Superior temporal gyrus (tissue), 1 donor: ENCODE measurements around the gene ZIC1.

Source experiments
- DNase-seq: peaks from one replicate; pipeline ENCODE4 v3.0.0-alpha.2; 2016; ENCODE audit errors: extremely low spot score

The ZIC1 gene

DNA sequence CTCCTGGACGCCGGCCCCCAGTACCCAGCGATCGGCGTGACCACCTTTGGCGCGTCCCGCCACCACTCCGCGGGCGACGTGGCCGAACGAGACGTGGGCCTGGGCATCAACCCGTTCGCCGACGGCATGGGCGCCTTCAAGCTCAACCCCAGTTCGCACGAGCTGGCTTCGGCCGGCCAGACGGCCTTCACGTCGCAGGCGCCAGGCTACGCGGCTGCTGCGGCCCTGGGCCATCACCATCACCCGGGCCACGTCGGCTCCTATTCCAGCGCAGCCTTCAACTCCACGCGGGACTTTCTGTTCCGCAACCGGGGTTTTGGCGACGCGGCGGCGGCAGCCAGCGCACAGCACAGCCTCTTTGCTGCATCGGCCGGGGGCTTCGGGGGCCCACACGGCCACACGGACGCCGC is 956 bp downstream of the ZIC1 start:
- no peak for DNase-seq

DNA sequence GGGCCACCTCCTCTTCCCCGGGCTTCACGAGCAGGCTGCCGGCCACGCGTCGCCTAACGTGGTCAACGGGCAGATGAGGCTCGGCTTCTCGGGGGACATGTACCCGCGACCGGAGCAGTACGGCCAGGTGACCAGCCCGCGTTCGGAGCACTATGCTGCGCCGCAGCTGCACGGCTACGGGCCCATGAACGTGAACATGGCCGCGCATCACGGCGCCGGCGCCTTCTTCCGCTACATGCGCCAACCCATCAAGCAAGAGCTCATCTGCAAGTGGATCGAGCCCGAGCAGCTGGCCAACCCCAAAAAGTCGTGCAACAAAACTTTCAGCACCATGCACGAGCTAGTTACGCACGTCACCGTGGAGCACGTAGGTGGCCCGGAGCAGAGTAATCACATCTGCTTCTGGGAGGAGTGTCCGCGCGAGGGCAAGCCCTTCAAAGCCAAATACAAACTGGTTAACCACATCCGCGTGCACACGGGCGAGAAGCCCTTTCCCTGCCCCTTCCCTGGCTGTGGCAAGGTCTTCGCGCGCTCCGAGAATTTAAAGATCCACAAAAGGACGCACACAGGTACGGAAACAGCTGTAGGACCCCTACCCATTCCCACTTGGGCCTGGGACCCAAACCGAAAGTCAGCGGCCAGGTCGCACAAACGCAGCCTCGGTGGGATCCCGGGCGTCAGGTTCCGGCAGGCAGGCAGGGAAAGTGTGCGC is 1.5 kb downstream of the ZIC1 start:
- DNase-seq = no peak

DNA sequence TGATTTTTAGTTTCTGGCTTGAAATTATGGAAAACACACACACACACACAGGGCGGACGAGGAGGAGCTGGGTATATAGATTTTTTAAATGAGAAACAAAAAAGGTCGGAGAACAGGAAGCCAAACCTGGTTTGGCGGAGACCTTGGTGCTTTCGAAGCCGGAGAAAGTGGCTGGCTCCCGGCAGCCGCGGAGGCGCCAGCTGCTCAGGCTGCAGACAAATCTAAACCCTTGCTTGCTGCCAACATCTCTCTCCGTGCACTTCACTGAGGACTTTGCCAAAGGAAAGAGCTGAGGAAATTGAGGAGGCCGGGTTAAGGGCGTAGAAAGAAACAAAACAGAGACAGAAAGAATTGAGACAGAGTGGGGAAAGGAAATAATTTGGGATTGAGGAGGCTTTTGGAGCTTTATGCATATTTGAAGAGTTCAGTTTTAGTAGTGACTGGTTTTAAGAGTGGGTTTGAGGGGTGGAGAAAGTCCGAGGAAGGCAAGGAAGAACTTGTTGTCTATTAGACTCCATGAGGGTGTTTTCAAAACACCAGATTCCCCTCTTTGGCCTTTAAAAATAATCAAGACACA is 2.2 kb downstream of the ZIC1 start:
- no peak for DNase-seq

DNA sequence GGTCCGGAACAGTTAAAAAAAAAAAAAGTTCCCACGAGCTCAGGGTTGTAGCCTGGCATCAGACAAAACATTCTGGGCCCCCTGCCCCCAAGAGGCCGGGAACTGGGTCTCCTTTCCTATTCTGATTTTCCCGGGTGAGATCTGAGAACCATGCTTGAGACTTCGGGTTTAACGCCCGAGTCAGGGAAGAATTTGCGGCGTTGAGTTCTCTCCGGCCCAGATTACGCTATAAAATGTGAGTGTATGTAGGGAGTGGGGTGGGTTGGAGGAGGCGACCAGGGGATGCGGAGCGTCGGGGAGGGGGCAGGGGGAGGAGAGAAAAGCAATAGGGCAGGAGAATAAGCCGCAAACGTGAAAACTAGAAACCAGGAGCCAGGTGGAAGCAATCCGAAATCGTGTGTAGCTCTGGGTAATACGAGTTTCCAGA is 2.7 kb downstream of the ZIC1 start:
- no peak for DNase-seq

DNA sequence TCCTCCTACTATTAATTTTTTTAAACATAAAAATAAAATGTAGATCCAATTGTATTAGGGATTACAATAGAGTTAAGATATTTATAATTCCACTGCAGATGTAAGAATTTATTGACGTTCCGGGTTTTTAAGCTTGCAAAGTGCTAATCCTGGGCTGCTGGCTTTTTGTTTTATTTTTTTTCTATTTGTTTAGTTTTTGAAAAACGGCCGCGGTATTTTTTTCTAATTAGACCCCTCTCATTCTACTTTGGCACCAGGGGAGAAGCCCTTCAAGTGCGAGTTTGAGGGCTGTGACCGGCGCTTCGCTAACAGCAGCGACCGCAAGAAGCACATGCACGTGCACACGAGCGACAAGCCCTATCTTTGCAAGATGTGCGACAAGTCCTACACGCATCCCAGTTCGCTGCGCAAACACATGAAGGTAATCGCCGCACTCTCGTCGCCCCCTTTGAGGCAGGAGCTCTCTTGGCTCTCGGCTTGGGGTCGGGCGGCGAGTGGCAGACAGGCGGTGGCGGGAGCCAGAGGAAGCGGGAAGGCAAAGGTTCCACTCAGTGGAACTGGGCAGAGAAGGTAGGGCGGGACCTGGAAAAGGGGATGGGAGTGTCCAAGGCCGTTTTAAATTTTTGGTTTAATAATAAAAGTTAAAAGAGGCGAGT is 3.2 kb downstream of the ZIC1 start:
- DNase-seq = no peak

DNA sequence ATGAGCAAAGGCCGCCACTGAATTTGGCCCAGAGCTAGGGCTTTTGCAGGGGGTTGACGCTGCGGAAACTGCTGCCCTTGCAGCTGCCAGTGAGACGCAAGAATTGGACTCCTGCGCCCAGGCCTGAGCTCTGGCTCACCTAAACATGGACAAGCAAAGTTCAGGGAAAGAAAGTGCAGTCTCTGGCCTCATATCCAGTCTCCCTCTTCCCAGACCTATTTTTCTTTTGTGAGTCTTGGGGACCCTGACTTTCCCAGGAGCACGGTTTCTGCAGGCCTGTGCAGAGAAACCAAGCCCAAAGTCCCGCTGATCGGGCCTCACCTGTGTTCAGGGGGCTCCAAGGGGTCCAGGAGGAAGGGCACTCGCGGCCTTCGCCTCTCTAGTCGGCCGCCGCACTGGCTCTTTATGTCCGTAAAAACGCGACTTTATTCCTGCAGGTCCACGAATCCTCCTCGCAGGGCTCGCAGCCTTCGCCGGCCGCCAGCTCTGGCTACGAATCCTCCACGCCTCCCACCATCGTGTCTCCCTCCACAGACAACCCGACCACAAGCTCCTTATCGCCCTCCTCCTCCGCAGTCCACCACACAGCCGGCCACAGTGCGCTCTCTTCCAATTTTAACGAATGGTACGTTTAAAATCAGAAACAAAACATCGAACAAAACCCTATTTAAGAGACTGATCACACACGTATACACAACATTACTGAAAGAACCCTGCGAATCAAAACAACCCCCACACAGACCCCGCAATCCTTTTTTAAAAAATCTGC is 3.9 kb downstream of the ZIC1 start:
- DNase-seq = no peak

DNA sequence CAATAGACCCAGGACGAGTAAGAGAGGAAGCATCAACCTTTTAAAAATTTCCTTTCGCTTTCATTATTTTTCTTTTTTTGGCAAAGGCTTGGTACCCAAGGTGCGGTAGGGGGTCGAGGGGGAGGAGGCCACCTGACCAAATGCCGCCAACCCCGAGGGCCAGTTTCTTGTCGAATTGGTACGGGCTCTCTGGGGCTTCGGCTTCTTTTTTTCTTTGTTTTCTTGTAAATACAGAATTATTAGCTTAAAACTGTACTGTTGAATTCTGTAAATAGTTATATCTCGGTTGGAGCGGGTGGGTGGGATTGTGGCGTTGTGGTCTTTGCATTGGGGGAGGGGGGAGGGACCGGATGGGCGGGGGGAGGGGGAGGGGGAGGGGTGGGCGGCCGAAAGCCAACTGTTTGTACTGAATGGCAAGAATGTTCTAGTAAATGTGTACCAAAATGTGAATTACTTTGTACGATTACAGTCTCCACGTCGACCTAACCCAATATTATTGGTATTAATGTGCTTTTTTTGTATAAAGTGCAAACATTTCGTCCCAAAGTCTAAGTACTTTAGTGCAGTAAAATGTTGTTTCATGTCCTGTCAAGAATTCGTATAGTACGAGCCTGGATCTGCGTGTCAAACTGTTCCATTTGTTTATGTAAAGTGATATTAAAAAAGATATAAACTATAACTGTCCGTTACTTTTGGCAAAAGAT is 4.7 kb downstream of the ZIC1 start:
- no peak for DNase-seq

DNA sequence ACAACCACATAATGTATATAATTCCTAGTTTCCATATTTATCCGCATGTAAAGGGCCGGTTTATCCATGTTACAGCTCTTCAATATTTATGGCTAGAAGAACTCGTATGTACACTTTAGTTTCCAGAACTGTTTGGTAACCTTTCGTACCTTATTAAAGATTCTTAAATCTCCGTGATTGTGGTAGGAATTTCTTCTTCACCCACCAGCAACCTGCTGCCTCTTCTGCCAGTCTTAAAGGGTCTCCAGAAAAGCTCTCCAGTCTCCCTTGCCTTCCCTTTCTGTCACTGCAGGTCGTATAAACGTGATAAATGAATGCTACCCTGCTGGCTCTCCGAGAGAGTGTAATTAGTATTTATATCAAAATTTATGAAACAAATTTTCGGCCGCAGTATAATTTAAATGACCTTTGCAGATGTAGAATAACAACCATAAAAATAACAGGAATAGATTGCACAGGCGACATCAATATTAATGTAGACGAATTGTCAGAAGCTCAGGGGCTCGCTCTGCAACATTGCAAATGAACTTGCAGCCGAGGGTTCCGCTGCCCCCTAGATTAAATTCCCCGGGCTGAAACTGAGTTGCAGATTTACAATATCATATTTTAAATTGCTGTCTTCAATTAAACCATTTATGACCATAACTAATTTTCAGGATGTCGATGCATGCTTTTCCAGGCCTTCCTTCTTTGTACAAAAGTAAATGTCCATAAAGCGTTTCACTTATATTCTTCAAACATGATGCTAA is 5.4 kb downstream of the ZIC1 start:
- DNase-seq = no peak

DNA sequence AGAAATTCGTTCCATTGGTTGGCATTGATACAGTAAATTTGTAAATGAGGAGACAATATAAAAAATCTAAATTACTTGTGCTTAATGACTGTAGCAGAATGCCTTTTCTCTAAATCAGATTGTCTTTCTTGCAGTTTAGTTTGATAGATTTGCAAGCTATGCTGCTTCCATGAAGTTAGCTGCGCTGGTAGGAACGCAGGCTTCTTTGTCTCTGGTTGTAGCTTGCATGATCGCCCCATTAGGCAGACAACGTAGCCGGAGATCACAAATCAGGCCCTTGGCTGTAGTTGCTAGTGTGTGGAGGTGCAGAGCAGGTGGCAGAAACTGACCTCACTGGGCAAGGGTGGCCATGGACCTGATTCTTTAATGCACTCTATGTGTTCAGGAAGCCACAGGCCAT is 6.1 kb downstream of the ZIC1 start:
- no peak for DNase-seq

DNA sequence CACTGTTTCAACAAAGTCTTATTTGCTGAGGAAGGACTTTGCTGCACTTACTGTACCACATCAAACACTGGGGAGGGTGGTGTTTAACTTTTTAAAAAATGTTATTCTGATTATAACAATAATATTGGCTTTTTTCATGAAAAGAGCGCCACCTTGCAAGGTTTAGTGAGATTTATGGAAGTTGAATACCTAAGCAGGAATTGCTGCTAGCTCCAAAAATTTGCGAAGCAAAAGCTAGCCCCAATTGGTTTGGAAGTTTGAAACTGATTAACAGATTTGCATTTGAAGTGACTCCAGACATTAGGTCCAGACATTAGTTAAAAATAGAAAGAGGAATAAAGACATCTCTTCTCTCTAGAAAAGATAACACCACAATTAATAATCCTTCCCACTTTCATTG is 6.7 kb downstream of the ZIC1 start:
- no peak for DNase-seq

DNA sequence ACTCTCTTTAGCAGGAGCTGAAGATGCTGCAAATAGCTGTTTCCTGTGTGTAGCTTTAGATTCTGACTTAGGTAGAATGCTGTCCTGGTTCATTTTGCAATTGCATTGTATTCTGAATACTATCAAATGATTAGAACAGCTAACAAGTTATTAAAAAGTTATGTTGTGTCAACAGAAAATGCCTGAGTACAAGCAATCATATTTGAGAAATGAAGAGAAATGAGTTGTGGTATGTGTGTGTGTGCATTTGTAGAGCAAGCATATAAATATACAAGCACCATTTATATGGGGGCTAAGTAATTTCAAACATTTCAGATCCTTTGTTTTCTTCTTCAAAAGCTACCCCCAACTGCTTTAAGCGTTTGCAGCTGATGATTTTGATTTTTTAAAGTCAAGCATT is 7.8 kb downstream of the ZIC1 start:
- no peak for DNase-seq

DNA sequence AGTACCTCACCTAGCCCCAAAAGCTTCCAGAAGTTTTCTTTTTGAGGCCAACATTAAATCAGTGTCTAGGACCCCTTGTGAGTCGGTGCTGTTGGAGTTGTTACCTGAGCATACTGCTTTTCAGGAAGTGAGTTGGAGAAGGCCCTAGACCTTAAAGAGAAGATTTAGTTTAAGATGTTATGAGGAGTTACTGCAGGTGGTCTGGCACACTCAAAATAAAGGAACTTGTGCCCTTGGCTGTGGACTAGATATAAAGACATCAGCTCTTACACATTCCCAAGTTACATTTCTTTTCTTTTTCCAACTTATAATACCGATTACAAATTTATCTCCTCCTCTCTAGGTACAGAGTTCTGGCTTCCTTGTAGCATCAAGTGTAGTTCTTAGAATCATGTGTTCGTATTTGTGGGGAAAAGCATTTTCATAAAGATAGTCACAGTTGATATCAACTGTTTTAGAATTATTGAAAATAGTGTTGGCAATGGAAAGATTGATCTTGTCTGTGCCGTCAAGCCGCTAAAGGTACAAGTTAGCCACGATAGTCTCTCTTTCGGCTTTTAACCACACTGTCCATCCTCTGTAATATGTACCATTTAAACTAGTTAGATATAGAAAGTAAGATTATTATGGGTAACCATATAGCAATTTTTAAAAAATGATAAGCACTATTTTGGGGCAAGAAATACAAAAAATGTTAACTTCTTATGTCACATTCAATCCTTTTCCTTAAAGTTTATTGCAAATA is 8.6 kb downstream of the ZIC1 start:
- DNase-seq = no peak

DNA sequence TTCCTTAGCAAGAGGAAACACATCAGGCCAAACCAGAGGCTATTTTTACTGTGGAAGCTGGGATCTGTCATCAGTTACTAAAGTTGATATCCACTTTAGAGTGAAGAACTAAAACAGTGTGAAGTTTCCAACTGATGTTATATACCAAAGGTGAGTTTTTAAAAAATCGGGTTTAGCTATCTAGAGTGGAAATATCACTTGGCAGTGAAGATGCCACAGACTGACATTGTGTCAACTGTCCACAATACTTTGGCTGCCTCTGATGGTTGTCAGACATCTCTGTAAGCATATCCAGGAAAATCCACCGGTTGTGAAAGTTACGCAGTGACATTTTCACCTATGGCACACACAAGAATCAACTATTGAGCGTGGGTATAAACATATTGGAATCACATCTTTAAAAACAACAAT is 9.2 kb downstream of the ZIC1 start:
- no peak for DNase-seq

DNA sequence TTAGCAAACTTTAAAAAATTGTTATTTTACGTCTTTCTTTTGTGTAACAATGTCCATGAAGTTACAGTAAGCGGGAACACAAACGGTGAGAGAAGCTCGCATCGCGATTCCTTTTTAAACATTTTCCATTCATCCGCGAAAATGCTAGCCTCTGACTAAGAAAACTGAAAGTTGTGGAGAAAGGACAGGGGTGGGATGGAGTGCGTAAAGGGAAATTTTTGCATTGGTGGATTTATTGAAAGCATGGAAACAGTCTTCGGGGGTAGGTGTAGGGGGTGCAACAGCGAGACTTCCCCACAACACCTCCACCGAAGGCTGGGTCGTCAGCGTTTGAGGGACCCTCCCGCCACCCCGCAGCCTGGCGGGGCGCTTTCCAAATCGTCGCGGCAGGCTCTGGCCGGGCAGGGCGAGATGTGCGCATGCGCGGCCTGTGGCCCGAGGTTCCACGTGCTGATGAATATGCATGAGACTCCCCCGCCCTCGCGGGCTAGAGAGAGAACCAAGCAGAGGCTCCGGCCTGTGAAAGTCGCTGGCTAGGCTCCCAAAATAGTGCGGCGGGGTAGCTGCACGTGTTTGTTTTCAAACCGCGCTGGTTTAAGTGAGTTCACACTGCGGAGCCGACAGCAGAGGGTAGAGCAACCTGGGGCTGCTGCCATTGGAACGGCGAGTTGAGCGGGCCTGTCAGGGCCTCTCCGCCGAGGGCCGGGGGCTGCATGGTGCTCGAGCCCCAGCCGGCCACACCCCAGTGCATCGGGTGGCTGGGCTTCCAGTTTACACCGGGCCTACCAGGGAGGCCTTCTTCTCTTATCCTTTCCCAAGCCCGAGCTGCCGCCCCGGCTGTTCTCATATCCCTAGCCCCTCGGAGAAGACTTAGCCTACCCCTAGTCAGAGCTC is 9.9 kb downstream of the ZIC1 start:
- peak; percentile 58 for DNase-seq

DNA sequence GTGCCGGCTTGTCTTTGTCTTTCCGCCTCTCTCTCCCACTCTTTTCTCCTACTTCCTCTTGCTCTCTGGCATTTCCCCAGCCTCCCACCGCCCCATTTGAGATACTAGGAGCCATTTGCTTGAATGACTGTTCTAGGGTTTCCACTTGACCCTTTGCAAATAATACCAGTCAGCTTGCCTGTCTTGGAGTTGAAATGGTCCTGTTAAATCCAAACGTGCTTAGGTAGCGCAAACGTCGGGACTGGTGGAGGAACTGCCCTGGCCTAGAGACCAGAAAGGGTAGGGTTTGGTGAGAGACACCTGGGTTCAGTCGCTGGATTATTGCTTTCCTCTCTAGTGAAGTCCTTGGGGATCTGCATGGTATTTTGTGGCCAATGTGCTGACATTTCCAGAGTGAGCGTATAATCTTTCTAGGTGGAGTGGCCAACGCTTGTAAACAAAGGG is 10.6 kb downstream of the ZIC1 start:
- no peak for DNase-seq

DNA sequence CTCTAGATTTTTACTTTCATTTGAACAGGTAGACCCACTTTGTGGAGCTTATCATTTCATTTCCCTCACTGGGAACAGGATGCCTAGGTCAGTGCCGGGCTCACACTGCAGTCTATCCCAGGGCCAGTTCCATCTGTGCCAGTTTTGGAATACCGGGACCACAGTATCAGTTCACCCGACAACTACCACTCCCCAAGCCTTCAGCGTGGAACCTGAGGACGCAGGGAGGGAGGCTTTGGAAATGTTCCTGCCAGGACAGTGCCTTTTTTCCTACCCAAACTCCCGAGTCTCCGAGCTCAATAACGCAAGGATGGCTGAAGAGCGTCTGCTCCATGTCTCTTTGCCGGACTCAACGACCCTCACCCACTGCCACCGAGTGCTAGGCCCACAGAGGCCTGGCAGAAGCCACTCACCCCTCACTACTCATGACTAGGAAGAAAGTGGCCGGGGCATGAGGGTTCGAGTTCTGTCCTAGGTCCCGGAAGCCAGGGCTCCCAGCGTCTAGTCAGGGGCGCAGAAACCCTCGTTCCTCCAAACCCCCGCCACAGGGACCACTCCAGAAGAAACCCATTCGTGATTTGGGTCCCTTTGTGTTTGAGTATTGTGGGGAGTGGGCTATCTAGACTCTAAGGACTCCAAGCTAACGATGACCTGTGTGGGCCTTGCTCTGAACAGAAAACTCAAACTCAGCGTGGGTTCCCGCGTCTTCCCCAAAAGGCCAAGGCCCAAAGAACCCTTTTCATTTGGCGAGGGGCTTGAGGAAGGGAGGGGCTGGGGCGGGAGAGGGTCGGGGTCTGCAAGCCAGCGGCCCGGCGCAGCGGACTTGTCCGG is 11.4 kb downstream of the ZIC1 start:
- no peak for DNase-seq

DNA sequence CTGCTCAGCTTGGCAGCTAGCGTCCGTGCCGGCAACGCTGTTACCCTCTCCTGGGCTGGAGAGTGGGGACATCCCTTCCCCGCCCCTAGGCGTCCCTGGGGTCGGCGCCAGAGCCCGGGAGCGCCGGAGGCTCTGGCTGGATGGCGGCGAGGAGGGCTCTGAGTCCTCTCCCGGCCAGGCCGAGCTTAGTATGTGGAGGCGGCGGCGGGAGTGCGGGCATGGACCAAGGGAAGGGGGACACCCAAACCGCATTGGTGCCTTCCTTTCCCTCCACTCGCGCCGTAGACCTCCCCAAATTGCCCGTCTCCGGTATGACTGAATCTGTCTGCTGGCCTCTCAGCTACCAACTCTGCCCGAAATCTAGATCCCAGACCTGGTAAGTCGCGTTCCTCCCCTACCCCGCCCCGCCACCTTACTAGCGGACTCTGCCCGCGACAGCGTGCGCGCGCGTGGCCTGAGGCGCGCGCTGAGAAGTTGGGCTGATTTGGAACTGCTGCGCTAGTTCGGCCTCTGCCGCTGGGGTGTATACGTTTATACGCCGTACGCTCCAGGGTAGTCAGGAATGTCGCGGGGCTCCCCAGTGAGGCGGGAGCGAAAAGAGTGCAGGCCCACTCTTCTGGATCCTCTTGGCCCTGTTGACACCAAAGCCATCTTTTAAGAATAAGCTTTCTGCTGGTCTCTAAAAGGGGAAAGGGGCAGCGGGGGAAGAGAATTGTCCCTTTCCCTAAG is 12.2 kb downstream of the ZIC1 start:
- no peak for DNase-seq

DNA sequence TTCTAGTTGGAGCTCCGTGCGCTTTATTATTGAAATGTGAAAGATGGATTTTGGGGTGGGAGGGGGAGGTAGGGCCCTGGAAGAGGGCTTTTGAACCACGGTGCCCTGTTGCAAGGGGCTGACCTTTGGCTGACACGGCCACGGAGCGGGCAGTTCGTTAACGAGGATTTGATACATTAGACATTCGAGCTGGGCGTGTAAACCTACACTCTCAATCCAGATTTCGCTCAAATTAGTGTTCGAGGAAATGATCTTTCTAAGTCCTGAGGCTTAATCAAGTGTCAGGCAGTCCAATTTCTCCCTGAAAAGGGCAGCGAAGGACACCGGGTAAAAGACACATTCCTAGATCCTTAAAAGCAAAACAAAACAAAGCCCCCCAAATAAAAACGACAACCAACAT is 13.0 kb downstream of the ZIC1 start:
- no peak for DNase-seq
